Endothelial cell of umbilical vein (primary cell): ENCODE data around the gene NT5DC4. TPM values are rescaled to one million over a fixed set of nuclear protein-coding genes. Genes with fewer than 3 reads are reported as not detected.

Experiments
- BruUV-seq: library from RNA; stranded (reverse); fragments of 400-500 nt; replicated peaks from 2 replicates; lab custom pipeline; 2021; lab: Mats Ljungman, UMichigan
- CTCF ChIA-PET: fragments of 300-600, 350-600 bp; sonication (Branson Sonifier 250); formaldehyde crosslinking; loops from one replicate; lab custom pipeline; 2021; ENCODE audit warnings: antibody characterized with exemption, inconsistent platforms; lab: Charles Lee
- POLR2A ChIA-PET: fragments of 300-600, 350-600 bp; sonication (Branson Sonifier 250); formaldehyde crosslinking; loops from one replicate; lab custom pipeline; 2021; ENCODE audit warnings: antibody characterized with exemption, inconsistent platforms; lab: Charles Lee
- DNase-seq: peaks from one replicate; pipeline ENCODE4 v3.0.0-alpha.2; 2011; ENCODE audit warnings: low read depth, low spot score
- FAIRE-seq: peaks from 2 replicates; lab custom pipeline; 2011; peaks lifted over from hg19 to GRCh38; lab: Jason Lieb, UNC
- H2AFZ ChIP-seq: 2 replicates; pipeline ENCODE4 v1.6.0; 2012; ENCODE audit warnings: low read depth, low read length, control low read depth, inconsistent platforms
- H3K27ac ChIP-seq: 2 replicates; pipeline ENCODE4 v1.5.1; 2011; ENCODE audit warnings: low read depth, mild to moderate bottlenecking, control low read depth, low read length, moderate library complexity; ENCODE audit not compliant: insufficient read depth
- H3K27me3 ChIP-seq, 2 experiments: 2 replicates each; pipeline versions ENCODE4 v1.6.0 to v1.6.1; 2011; ENCODE audit warnings: low read length in 2 of 2, mixed read lengths in 1 of 2; ENCODE audit not compliant: control insufficient read depth in 2 of 2, insufficient read depth in 2 of 2
- H3K36me3 ChIP-seq, 2 experiments: 2 replicates in 1 of 2; 3 replicates in 1 of 2; pipeline ENCODE4 v1.5.1; 2011; ENCODE audit warnings: low read length in 2 of 2, mild to moderate bottlenecking in 1 of 2, moderate library complexity in 1 of 2; ENCODE audit not compliant: control insufficient read depth in 2 of 2, insufficient read depth in 2 of 2; ENCODE audit errors: extremely low read depth in 1 of 2
- H3K4me1 ChIP-seq: 3 replicates; pipeline ENCODE4 v1.5.1; 2011; ENCODE audit warnings: mild to moderate bottlenecking, low read length; ENCODE audit not compliant: control insufficient read depth, insufficient read depth; ENCODE audit errors: extremely low read depth
- H3K4me2 ChIP-seq: 2 replicates; pipeline ENCODE4 v1.6.1; 2011; ENCODE audit warnings: low read length, control low read depth, mixed read lengths; ENCODE audit not compliant: insufficient read depth
- H3K4me3 ChIP-seq, 3 experiments: fragments of 200-600 bp in 1 of 3; sonication (generic), shearing (Covaris generic) in 1 of 3; replicated peaks in 1 of 3; 2 replicates each; pipeline ENCODE4 v1.5.1; 2011 to 2016; ENCODE audit warnings: control low read depth in 3 of 3, low read length in 3 of 3, mild to moderate bottlenecking in 2 of 3, inconsistent platforms in 1 of 3, low read depth in 1 of 3, moderate library complexity in 1 of 3; ENCODE audit not compliant: insufficient read depth in 1 of 3
- H3K79me2 ChIP-seq: 2 replicates; pipeline ENCODE4 v1.6.0; 2012; ENCODE audit warnings: low read length, inconsistent platforms; ENCODE audit not compliant: control insufficient read depth, insufficient read depth
- H3K9ac ChIP-seq: replicated peaks from 2 replicates; pipeline ENCODE3; 2011; ENCODE audit warnings: low read length, control low read depth; ENCODE audit not compliant: insufficient read depth; ENCODE audit errors: extremely low read depth
- H3K9me1 ChIP-seq: replicated peaks from 3 replicates; pipeline ENCODE4 v1.6.0; 2011; ENCODE audit warnings: mild to moderate bottlenecking, low read length; ENCODE audit not compliant: control insufficient read depth, insufficient read depth; ENCODE audit errors: extremely low read depth
- H3K9me3 ChIP-seq: replicated peaks from 2 replicates; pipeline ENCODE4 v1.5.1; 2012; ENCODE audit warnings: low read length, inconsistent platforms; ENCODE audit not compliant: control insufficient read depth, insufficient read depth
- H4K20me1 ChIP-seq: replicated peaks from 2 replicates; pipeline ENCODE3; 2011; ENCODE audit warnings: mild to moderate bottlenecking, low read length; ENCODE audit not compliant: control insufficient read depth, insufficient read depth; ENCODE audit errors: extremely low read depth
- CTCF ChIP-seq, 2 donors: IDR thresholded peaks; 1 replicate in 1 of 2; 2 replicates in 1 of 2; pipeline ENCODE4 v1.5.1; 2011; ENCODE audit warnings: low read length in 2 of 2, mild to moderate bottlenecking in 2 of 2, moderate library complexity in 2 of 2, control low read depth in 1 of 2, inconsistent platforms in 1 of 2, low read depth in 1 of 2; ENCODE audit not compliant: insufficient read depth in 1 of 2; ENCODE audit errors: extremely low read depth in 1 of 2
- EZH2 ChIP-seq: IDR thresholded peaks from 2 replicates; pipeline ENCODE4 v1.6.1; 2012; ENCODE audit warnings: borderline replicate concordance, low read depth, mild to moderate bottlenecking, moderate library complexity, low read length, inconsistent platforms; ENCODE audit not compliant: severe bottlenecking
- JUN ChIP-seq: IDR thresholded peaks from 2 replicates; pipeline ENCODE4 v1.6.1; 2011; ENCODE audit warnings: borderline replicate concordance, low read depth; ENCODE audit not compliant: insufficient read length, insufficient read depth
- MYC ChIP-seq: IDR thresholded peaks from one replicate; pipeline ENCODE4 v1.6.1; 2011; ENCODE audit warnings: mild to moderate bottlenecking, low read depth, low read length
- POLR2AphosphoS5 ChIP-seq: IDR thresholded peaks from 2 replicates; pipeline ENCODE4 v1.6.1; 2012; ENCODE audit warnings: low read depth, mild to moderate bottlenecking, control low read depth, low read length, moderate library complexity; ENCODE audit not compliant: insufficient read depth
- dilution Hi-C: fragments of 300-500 bp; cut with MboI; formaldehyde crosslinking; loops from one replicate; pipeline ENCODE4 v1.15.0; 2019; ENCODE audit warnings: low sequenced_read_pairs; ENCODE audit not compliant: extremely low pct_ligation_motif_present
- intact Hi-C: fragments of 100-400 bp; cut with micrococcal nuclease; formaldehyde crosslinking; loops from one replicate; pipeline ENCODE4 v1.10.0; 2022
- polyA plus RNA-seq, 4 experiments: library from polyadenylated mRNA; depleted of rRNA in 3 of 4; stranded (reverse) in 3 of 4; unstranded in 1 of 4; fragments of >200 nt; gene quantifications; 2 replicates each; pipeline versions ENCODE4 v1.2.1 to v1.2.3, GENCODE V29; 2011 to 2012; ENCODE audit warnings: missing spikeins in 1 of 4
- total RNA-seq: library from RNA; stranded (reverse); gene quantifications from 2 replicates; pipeline ENCODE4 v1.2.3, GENCODE V29; 2021

NT5DC4 gene
- total and polyA plus RNA-seq, 2 donors (not counting 3 experiments of a cell fraction or from before 2014, with no cell fraction given): not detected

GRCh38 chr2:112772911-112773475 lies 52.2 kb downstream of the NT5DC4 start:
- no peak for TF ChIP-seq MYC
- no peak for TF ChIP-seq JUN
- TF ChIP-seq EZH2: no peak
- no peak for TF ChIP-seq CTCF (IDR thresholded peaks at IDR 0.05; ENCODE audit: extremely low read depth in 1 of 2, insufficient read depth in 1 of 2, low read depth in 1 of 2, low read length in 2 of 2)
- TF ChIP-seq POLR2AphosphoS5: no peak
- CTCF ChIA-PET: interaction anchor here (1.2 to 1.4 kb wide), 2 partner anchors 11 to 112 kb away, joined by 5 read pairs; partner anchors contain the start of gene IL1A
- no peak for DNase-seq
- no peak overlapping the region for H2AFZ ChIP-seq
- FAIRE-seq: no peak
- no peak overlapping the region for H3K4me2 ChIP-seq
- no peaks in the 10 kb centered on the region for H3K27me3 ChIP-seq
- intact Hi-C loops (no loop called here), dilution Hi-C loops (loop anchor here (25.0 kb wide), 1 partner anchor 164 kb away; no protein-coding TSS in a partner anchor)
- BruUV-seq: no TSS peak
- H3K4me3 ChIP-seq: no peak overlapping the region
- POLR2A ChIA-PET: no interaction called here
- H4K20me1 ChIP-seq: no peaks in the 10 kb centered on the region
- no peaks in the 10 kb centered on the region for H3K79me2 ChIP-seq
- H3K27ac ChIP-seq: no peak overlapping the region
- H3K4me1 ChIP-seq: no peaks in the 10 kb centered on the region
- no peaks in the 10 kb centered on the region for H3K9me3 ChIP-seq
- no peaks in the 10 kb centered on the region for H3K36me3 ChIP-seq
- no peaks in the 10 kb centered on the region for H3K9me1 ChIP-seq
- no peak overlapping the region for H3K9ac ChIP-seq
